Colonic mucosa (tissue), 4 donors: Measurements from ENCODE around the gene FJX1. TPM values are rescaled to one million over a fixed set of nuclear protein-coding genes. Genes with fewer than 3 reads are reported as not detected.

ENCODE experiments used
- DNase-seq: peaks from one replicate; pipeline ENCODE4 v3.0.0-alpha.2; 2020
- H3K27ac ChIP-seq: fragments of 200-600 bp; one replicate; pipeline ENCODE4 v1.8.0; 2021
- H3K27me3 ChIP-seq: fragments of 200-600 bp; one replicate; pipeline ENCODE4 v1.8.0; 2021
- H3K36me3 ChIP-seq: fragments of 200-600 bp; one replicate; pipeline ENCODE4 v1.8.0; 2021
- H3K4me1 ChIP-seq: fragments of 200-600 bp; one replicate; pipeline ENCODE4 v1.8.0; 2021; ENCODE audit warnings: mild to moderate bottlenecking
- H3K4me3 ChIP-seq: fragments of 200-600 bp; one replicate; pipeline ENCODE4 v1.8.0; 2021
- H3K9ac ChIP-seq, 2 donors: one replicate each; pipeline ENCODE4 v1.7.0; 2013; ENCODE audit warnings: control low read depth in 2 of 2, low read depth in 2 of 2, low read length in 2 of 2
- H3K9me3 ChIP-seq: fragments of 200-600 bp; one replicate; pipeline ENCODE4 v1.8.0; 2021
- intact Hi-C: fragments of 100-400 bp; cut with DNase I; formaldehyde crosslinking; loops from one replicate; pipeline ENCODE4 v1.14.1; 2022
- total RNA-seq, 2 donors: library from RNA; stranded (reverse); fragmentation: NEBNext Ultra II Directional in 1 of 2; extraction: Animal tissue kit (Norgen Biotek cat#: 25700) in 1 of 2; gene quantifications; one replicate each; pipeline ENCODE4 v1.2.1, GENCODE V29; 2021
- TF ChIP-seq, protein P1 (sequence below): fragments of 200-600 bp; IDR thresholded peaks from one replicate; pipeline ENCODE4 v1.8.0; 2022; ENCODE audit warnings: antibody characterized with exemption, mild to moderate bottlenecking
- donor health status: healthy.
- donor health status: DM: no; HTN: no; CAD: no.
- donor health status: DM: no; HTN: no; CAD: no.

FJX1 gene
- total RNA-seq, 2 donors from 2014 or later, result 0.32 to 1.6 TPM

GRCh38 chr11:35598254-35599125 lies 19.8 kb upstream of the FJX1 start:
- Histone ChIP-seq H3K4me1 (no peaks in the 10 kb centered on the region), H3K27me3 (no peaks in the 10 kb centered on the region), H3K9ac (no peak overlapping the region), H3K4me3 (no peak overlapping the region), H3K36me3 (no peaks in the 10 kb centered on the region), H3K27ac (no peak overlapping the region), H3K9me3 (no peaks in the 10 kb centered on the region)
- TF ChIP-seq, protein P1, sequence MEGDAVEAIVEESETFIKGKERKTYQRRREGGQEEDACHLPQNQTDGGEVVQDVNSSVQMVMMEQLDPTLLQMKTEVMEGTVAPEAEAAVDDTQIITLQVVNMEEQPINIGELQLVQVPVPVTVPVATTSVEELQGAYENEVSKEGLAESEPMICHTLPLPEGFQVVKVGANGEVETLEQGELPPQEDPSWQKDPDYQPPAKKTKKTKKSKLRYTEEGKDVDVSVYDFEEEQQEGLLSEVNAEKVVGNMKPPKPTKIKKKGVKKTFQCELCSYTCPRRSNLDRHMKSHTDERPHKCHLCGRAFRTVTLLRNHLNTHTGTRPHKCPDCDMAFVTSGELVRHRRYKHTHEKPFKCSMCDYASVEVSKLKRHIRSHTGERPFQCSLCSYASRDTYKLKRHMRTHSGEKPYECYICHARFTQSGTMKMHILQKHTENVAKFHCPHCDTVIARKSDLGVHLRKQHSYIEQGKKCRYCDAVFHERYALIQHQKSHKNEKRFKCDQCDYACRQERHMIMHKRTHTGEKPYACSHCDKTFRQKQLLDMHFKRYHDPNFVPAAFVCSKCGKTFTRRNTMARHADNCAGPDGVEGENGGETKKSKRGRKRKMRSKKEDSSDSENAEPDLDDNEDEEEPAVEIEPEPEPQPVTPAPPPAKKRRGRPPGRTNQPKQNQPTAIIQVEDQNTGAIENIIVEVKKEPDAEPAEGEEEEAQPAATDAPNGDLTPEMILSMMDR, result no peak
- intact Hi-C loops, result no loop called here
- DNase-seq, result no peak

- H3K4me1 ChIP-seq, result no peaks in the 10 kb centered on the region
- intact Hi-C loops, result no loop called here
- no peak overlapping the region for H3K4me3 ChIP-seq
- H3K27ac ChIP-seq, result no peak overlapping the region
- H3K36me3 ChIP-seq, result no peaks in the 10 kb centered on the region
- no peaks in the 10 kb centered on the region for H3K27me3 ChIP-seq
- TF ChIP-seq, protein P1, result no peak
- H3K9ac ChIP-seq, result no peak overlapping the region
- no peaks in the 10 kb centered on the region for H3K9me3 ChIP-seq
- no peak for DNase-seq
Observed at GRCh38 chr11:35600331-35600838, 17.9 kb upstream of the FJX1 start.

GRCh38 chr11:35602160-35602793 lies 16.0 kb upstream of the FJX1 start:
- Histone ChIP-seq H3K27ac (no peak overlapping the region), H3K9me3 (no peaks in the 10 kb centered on the region), H3K27me3 (no peaks in the 10 kb centered on the region), H3K9ac (no peak overlapping the region), H3K4me3 (no peak overlapping the region), H3K36me3 (no peaks in the 10 kb centered on the region), H3K4me1 (no peaks in the 10 kb centered on the region)
- DNase-seq, result no peak
- intact Hi-C loops, result no loop called here
- TF ChIP-seq, protein P1, result no peak

DNA sequence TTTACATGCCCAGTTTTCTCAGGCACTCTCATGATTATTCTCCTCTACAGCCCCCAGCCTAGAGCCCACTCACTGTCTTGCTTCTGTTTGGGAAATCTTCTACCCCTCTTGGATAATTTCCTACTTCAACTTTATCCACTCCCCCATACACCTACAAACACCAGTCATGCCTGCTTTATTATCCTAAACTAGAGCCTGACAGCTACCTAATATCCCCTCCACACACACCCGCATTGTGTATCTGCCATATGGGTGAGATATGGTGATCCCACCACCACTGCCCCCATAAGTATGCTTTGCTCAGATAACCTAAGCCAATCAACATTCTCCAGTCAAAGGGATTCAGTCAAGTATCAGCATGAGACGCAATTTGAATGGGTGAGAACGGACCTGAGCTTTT lies 15.3 kb upstream of the FJX1 start:
- Histone ChIP-seq H3K36me3 (no peaks in the 10 kb centered on the region), H3K4me3 (no peak overlapping the region), H3K27ac (no peak overlapping the region), H3K4me1 (no peaks in the 10 kb centered on the region), H3K27me3 (no peaks in the 10 kb centered on the region), H3K9me3 (no peaks in the 10 kb centered on the region), H3K9ac (no peak overlapping the region)
- TF ChIP-seq, protein P1, result no peak
- DNase-seq, result no peak
- intact Hi-C loops, result no loop called here

DNA sequence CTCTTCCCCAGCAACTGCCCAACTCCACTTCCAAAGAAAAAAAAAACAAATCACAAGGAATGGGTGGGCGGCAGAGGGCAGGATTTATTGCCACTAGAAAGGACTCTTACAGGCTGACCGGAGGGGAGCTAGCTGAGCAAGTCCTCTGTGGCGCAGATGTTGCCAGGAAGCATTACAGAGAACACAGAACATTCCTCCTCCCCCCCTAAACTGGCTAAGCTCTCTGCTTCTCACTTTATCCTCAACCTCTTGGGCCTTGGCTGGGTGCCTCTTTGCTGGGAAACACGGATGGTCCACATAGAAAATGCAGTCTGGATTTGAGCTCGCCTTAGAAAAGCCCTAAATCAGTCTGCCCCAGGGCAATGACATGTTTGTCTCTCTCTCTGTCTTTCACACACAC lies 12.6 kb upstream of the FJX1 start:
- no peak overlapping the region for H3K9ac ChIP-seq
- intact Hi-C loops, result no loop called here

More for the DNA sequence above, 12.6 kb upstream of the FJX1 start:
- TF ChIP-seq, protein P1, result no peak
- no peak for DNase-seq
- Histone ChIP-seq H3K4me3 (no peak overlapping the region), H3K36me3 (no peaks in the 10 kb centered on the region), H3K27me3 (no peaks in the 10 kb centered on the region), H3K9me3 (no peaks in the 10 kb centered on the region), H3K27ac (no peak overlapping the region), H3K4me1 (no peaks in the 10 kb centered on the region)
